ENCODE results near the gene TMEM79. TPM values are rescaled to one million over a fixed set of nuclear protein-coding genes. Genes with fewer than 3 reads are reported as not detected.
"Not testable (repeated sequence)": the region's sequence is repeated elsewhere in the genome, so short reads cannot be mapped to it uniquely, and the experiment has no call there.

TMEM79 gene
- total RNA-seq, 1 experiment from 2014 or later: 10.7 TPM

DNA sequence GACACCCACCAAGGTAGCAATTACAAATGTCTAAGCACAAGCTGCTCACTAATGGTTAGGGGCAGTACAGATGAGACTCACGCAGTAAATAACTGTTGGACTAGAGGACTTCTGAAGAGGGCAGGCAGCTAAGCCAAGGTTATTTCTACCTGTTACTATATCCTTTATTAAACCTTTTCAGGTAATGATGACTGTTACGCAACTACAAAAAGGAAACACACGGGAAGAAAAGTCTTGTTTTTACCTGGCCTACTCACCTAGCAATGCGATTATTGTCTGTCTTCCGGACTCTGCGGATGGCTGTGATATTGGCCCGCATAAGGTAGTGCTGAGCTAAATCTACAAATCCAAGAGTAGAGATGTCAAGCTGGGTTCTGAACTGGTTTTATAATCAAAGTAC, 32.8 kb downstream of the TMEM79 start:
- intact Hi-C loops (cut with micrococcal nuclease; ENCODE audit: unreplicated experiment): loop anchor here (5.0 kb wide), 1 partner anchor 170 kb away; no protein-coding TSS in a partner anchor
- ChIA-PET POLR2A (no interaction called here), CTCF (interaction anchor here (0.6 kb wide), 1 partner anchor 115 kb away, joined by 3 read pairs; no protein-coding TSS in a partner anchor)
- TF ChIP-seq, protein P1, sequence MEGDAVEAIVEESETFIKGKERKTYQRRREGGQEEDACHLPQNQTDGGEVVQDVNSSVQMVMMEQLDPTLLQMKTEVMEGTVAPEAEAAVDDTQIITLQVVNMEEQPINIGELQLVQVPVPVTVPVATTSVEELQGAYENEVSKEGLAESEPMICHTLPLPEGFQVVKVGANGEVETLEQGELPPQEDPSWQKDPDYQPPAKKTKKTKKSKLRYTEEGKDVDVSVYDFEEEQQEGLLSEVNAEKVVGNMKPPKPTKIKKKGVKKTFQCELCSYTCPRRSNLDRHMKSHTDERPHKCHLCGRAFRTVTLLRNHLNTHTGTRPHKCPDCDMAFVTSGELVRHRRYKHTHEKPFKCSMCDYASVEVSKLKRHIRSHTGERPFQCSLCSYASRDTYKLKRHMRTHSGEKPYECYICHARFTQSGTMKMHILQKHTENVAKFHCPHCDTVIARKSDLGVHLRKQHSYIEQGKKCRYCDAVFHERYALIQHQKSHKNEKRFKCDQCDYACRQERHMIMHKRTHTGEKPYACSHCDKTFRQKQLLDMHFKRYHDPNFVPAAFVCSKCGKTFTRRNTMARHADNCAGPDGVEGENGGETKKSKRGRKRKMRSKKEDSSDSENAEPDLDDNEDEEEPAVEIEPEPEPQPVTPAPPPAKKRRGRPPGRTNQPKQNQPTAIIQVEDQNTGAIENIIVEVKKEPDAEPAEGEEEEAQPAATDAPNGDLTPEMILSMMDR (IDR thresholded peaks at IDR 0.05; ENCODE audit: insufficient read depth in 1 of 2, low read depth in 1 of 2, low read length in 1 of 2, severe bottlenecking in 1 of 2, unreplicated experiment in 1 of 2): no peak
- no TSS peak for BruUV-seq (replicated peaks)
- H3K4me1 Mint-ChIP-seq (ENCODE audit: low read depth, unreplicated experiment): no peaks in the 10 kb centered on the region
- no peaks in the 10 kb centered on the region for H3K4me1 ChIP-seq
- H3K9me3 ChIP-seq: no peaks in the 10 kb centered on the region
- no peak overlapping the region for H3K27ac Mint-ChIP-seq (ENCODE audit: unreplicated experiment)
- no peak for DNase-seq
- H3K27me3 ChIP-seq (replicated peaks; ENCODE audit: control insufficient read depth, insufficient read depth, low read length): no peaks in the 10 kb centered on the region
- H3K4me3 Mint-ChIP-seq (ENCODE audit: unreplicated experiment): no peak overlapping the region
- peaks cover 3% of the 10 kb centered on the region for H3K36me3 ChIP-seq (ENCODE audit: control insufficient read depth, insufficient read depth, low read length)
- H3K4me3 ChIP-seq (ENCODE audit: low read depth, low read length): no peak overlapping the region
- H3K36me3 Mint-ChIP-seq (ENCODE audit: insufficient read depth, unreplicated experiment): peaks cover 98% of the 10 kb centered on the region
- H3K27me3 Mint-ChIP-seq (ENCODE audit: insufficient read depth, unreplicated experiment): no peaks in the 10 kb centered on the region
- H3K9me3 Mint-ChIP-seq (ENCODE audit: unreplicated experiment): no peaks in the 10 kb centered on the region

DNA sequence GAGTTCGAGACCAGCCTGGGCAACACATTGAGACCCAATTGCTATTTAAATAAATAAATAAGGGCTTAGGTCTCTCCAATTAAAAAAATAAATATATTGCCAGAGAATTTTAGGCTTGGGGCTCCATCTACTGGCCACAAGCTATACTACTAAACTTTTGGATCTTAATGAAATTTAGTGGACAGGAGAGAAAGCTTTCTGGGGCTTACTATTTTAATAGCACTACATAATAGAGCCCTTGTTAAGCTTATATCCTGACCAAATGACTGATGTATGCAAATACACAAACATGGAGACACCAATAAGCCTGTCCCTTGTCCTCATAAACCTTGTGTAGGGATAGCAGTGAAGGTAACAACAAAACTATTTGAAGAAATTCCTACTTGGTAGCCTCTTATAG, 35.5 kb downstream of the TMEM79 start:
- H3K27me3 Mint-ChIP-seq (ENCODE audit: insufficient read depth, unreplicated experiment): no peaks in the 10 kb centered on the region
- BruUV-seq (replicated peaks): no TSS peak
- peaks cover 3% of the 10 kb centered on the region for H3K36me3 ChIP-seq (ENCODE audit: control insufficient read depth, insufficient read depth, low read length)
- ChIA-PET CTCF (interaction anchor here (0.6 to 1.9 kb wide), 9 partner anchors 10 to 174 kb away, joined by 3 to 6 read pairs (median 5); partner anchors contain the start of genes PAQR6 and SMG5), POLR2A (interaction anchor here (0.5 kb wide), 1 partner anchor 43 kb away, joined by 3 read pairs; no protein-coding TSS in a partner anchor)
- H3K4me1 ChIP-seq: no peaks in the 10 kb centered on the region
- intact Hi-C loops (cut with micrococcal nuclease; ENCODE audit: unreplicated experiment): loop anchor here (1.0 to 5.0 kb wide), 2 partner anchors 35 to 172 kb away; partner anchors contain the start of gene TMEM79
- H3K4me3 Mint-ChIP-seq (ENCODE audit: unreplicated experiment): no peak overlapping the region
- H3K27me3 ChIP-seq (replicated peaks; ENCODE audit: control insufficient read depth, insufficient read depth, low read length): no peaks in the 10 kb centered on the region
- H3K9me3 Mint-ChIP-seq (ENCODE audit: unreplicated experiment): no peaks in the 10 kb centered on the region
- H3K4me1 Mint-ChIP-seq (ENCODE audit: low read depth, unreplicated experiment): no peaks in the 10 kb centered on the region
- peaks cover 98% of the 10 kb centered on the region for H3K36me3 Mint-ChIP-seq (ENCODE audit: insufficient read depth, unreplicated experiment)
- no peaks in the 10 kb centered on the region for H3K9me3 ChIP-seq
- TF ChIP-seq, protein P1 (IDR thresholded peaks at IDR 0.05; ENCODE audit: insufficient read depth in 1 of 2, low read depth in 1 of 2, low read length in 1 of 2, severe bottlenecking in 1 of 2, unreplicated experiment in 1 of 2): peak; percentile 57 to 60
- no peak overlapping the region for H3K27ac Mint-ChIP-seq (ENCODE audit: unreplicated experiment)
- no peak overlapping the region for H3K4me3 ChIP-seq (ENCODE audit: low read depth, low read length)
- DNase-seq: peak in 1 of 2 experiments; percentile 40

DNA sequence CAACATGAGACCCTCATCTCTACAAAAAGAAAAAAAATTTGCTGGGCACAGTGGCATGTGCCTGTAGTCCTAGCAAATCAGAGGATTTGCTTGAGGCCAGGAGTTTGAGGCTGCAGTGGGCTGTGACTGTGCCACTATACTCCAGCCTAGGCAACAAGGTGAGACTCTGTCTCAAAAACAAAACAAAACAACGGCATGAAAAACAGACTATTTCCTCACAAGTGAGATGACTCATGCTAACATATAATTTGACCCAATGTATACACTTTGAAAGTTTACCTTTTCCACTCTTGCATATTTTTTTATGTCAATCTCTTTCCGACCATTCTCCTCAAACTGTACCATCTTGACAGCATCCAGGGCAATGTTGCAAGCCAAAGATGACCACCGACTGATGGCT, 36.4 kb downstream of the TMEM79 start:
- no TSS peak for BruUV-seq (replicated peaks)
- Mint-ChIP-seq H3K4me3 (ENCODE audit: unreplicated experiment) (no peak overlapping the region), H3K9me3 (ENCODE audit: unreplicated experiment) (no peaks in the 10 kb centered on the region), H3K36me3 (ENCODE audit: insufficient read depth, unreplicated experiment) (peaks cover 98% of the 10 kb centered on the region), H3K27ac (ENCODE audit: unreplicated experiment) (no peak overlapping the region), H3K4me1 (ENCODE audit: low read depth, unreplicated experiment) (no peaks in the 10 kb centered on the region), H3K27me3 (ENCODE audit: insufficient read depth, unreplicated experiment) (no peaks in the 10 kb centered on the region)
- DNase-seq: no peak
- TF ChIP-seq, protein P1 (IDR thresholded peaks at IDR 0.05; ENCODE audit: insufficient read depth in 1 of 2, low read depth in 1 of 2, low read length in 1 of 2, severe bottlenecking in 1 of 2, unreplicated experiment in 1 of 2): no peak
- H3K4me1 ChIP-seq: no peaks in the 10 kb centered on the region
- no peak overlapping the region for H3K4me3 ChIP-seq (ENCODE audit: low read depth, low read length)
- ChIA-PET POLR2A (no interaction called here), CTCF (no interaction called here)
- intact Hi-C loops (cut with micrococcal nuclease; ENCODE audit: unreplicated experiment): no loop called here
- H3K27me3 ChIP-seq (replicated peaks; ENCODE audit: control insufficient read depth, insufficient read depth, low read length): no peaks in the 10 kb centered on the region
- peaks cover 3% of the 10 kb centered on the region for H3K36me3 ChIP-seq (ENCODE audit: control insufficient read depth, insufficient read depth, low read length)
- H3K9me3 ChIP-seq: no peaks in the 10 kb centered on the region

GRCh38 chr1:156323179-156323578, 39.1 kb downstream of the TMEM79 start:
- H3K27me3 Mint-ChIP-seq (ENCODE audit: insufficient read depth, unreplicated experiment); H3K9me3 Mint-ChIP-seq (ENCODE audit: unreplicated experiment); H3K4me3 ChIP-seq (ENCODE audit: low read depth, low read length); H3K4me1 Mint-ChIP-seq (ENCODE audit: low read depth, unreplicated experiment); H3K27ac Mint-ChIP-seq (ENCODE audit: unreplicated experiment); H3K9me3 ChIP-seq; DNase-seq; POLR2A ChIA-PET; H3K27me3 ChIP-seq (replicated peaks; ENCODE audit: control insufficient read depth, insufficient read depth, low read length); H3K4me3 Mint-ChIP-seq (ENCODE audit: unreplicated experiment); CTCF ChIA-PET; H3K36me3 ChIP-seq (ENCODE audit: control insufficient read depth, insufficient read depth, low read length); intact Hi-C loops (cut with micrococcal nuclease; ENCODE audit: unreplicated experiment); BruUV-seq (replicated peaks); H3K4me1 ChIP-seq: not testable (repeated sequence)
- H3K36me3 Mint-ChIP-seq (ENCODE audit: insufficient read depth, unreplicated experiment): peaks cover 87% of the 10 kb centered on the region
